Measurements from ENCODE around the gene CPD.

The CPD gene

GRCh38 chr17:30357476-30357875 lies 21.3 kb upstream of the CPD start:
- DNase-seq = no peak

- no peak for DNase-seq
These were observed 20.5 kb upstream of the CPD start for GRCh38 chr17:30358055-30358760.

- no peak for DNase-seq
These were observed 18.5 kb upstream of the CPD start for GRCh38 chr17:30360086-30360808.

- DNase-seq = no peak
These were observed 16.9 kb upstream of the CPD start for GRCh38 chr17:30361766-30362279.

- no peak for DNase-seq
These were observed 15.0 kb upstream of the CPD start for GRCh38 chr17:30363715-30364202.

GRCh38 chr17:30366536-30366935 lies 12.2 kb upstream of the CPD start:
- no peak for DNase-seq

- peak; percentile 49 for DNase-seq
These were observed 9.6 kb upstream of the CPD start for GRCh38 chr17:30368912-30369720.

- no peak for DNase-seq
These were observed 8.7 kb upstream of the CPD start for GRCh38 chr17:30369995-30370394.

- no peak for DNase-seq
These were observed 6.0 kb upstream of the CPD start for GRCh38 chr17:30372755-30373154.

GRCh38 chr17:30375661-30376060 lies 3.1 kb upstream of the CPD start:
- no peak for DNase-seq

- DNase-seq = peak; percentile 67
These were observed 1.9 kb upstream of the CPD start for GRCh38 chr17:30376621-30377452.

- DNase-seq = no peak
These were observed 1.0 kb upstream of the CPD start for GRCh38 chr17:30377574-30378240.

- DNase-seq = peak; percentile 26
These were observed 394 bp upstream of the CPD start for GRCh38 chr17:30378241-30378824.

GRCh38 chr17:30379303-30379902 lies 676 bp downstream of the CPD start:
- DNase-seq = no peak

- DNase-seq = no peak
These were observed 1.2 kb downstream of the CPD start for GRCh38 chr17:30379903-30380381.

GRCh38 chr17:30380643-30381339 lies 2.1 kb downstream of the CPD start:
- DNase-seq = no peak

- no peak for DNase-seq
These were observed 2.6 kb downstream of the CPD start for GRCh38 chr17:30381340-30381659.

GRCh38 chr17:30382345-30382744 lies 3.6 kb downstream of the CPD start:
- DNase-seq = no peak

- DNase-seq = no peak
These were observed 9.8 kb downstream of the CPD start for GRCh38 chr17:30388321-30389179.

Measured in NCI-H1092 (cell line).